ENCODE measurements around the gene SESN1.

The SESN1 gene

DNA sequence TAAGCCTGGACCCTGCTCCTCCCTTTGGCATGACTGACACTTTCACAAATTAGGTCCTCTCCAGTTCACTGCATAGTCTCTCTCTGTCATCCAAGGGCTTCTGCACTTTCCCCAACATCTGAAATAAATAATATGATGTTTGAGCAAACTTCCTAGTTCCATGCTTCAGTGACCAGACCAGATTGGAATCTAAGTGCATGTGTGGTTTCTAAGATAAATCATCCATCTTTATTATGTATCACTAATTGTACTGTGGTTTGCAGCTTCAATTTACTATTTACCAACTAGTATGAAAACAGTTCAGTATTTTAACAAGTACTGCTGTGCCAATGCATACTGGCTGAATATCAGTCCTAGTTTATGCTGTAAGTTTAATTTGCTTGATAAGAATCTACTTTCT lies 18.7 kb downstream of the SESN1 start:
- Histone ChIP-seq H3K36me3 (replicated peaks in 1 of 2; ENCODE audit: control insufficient read depth in 2 of 2, insufficient read depth in 2 of 2, low read length in 2 of 2) (no peaks in the 10 kb centered on the region), H2BK15ac (ENCODE audit: low read length) (no peak overlapping the region), H2BK120ac (ENCODE audit: low read depth, low read length) (no peak overlapping the region), H3K23ac (ENCODE audit: low read depth, low read length, poor library complexity) (no peak overlapping the region), H3K9ac (ENCODE audit: low read depth, low read length, poor library complexity) (no peak overlapping the region), H3K4ac (ENCODE audit: low read length) (no peak overlapping the region), H2AK5ac (ENCODE audit: low read depth, low read length) (no peak overlapping the region), H3K27ac (replicated peaks; ENCODE audit: low read length) (no peak overlapping the region), H4K91ac (ENCODE audit: low read depth, low read length, poor library complexity) (no peak overlapping the region), H3K4me1 (ENCODE audit: control insufficient read depth in 2 of 2, insufficient read depth in 1 of 2, low read depth in 1 of 2, low read length in 2 of 2) (peaks cover 0 to 7% of the 10 kb centered on the region in 2 donors), H2BK12ac (ENCODE audit: low read length) (no peak overlapping the region), H3K27me3 (ENCODE audit: control insufficient read depth in 3 of 3, insufficient read depth in 3 of 3, low read depth in 1 of 3, low read length in 3 of 3) (peaks cover 0 to 2% (median 0%) of the 10 kb centered on the region in 3 experiments), H3K4me2 (ENCODE audit: insufficient read depth, low read length, poor library complexity, severe bottlenecking) (no peak overlapping the region), H3K9me3 (replicated peaks in 1 of 2; ENCODE audit: control insufficient read depth in 2 of 2, insufficient read depth in 1 of 2, low read depth in 1 of 2, low read length in 2 of 2) (no peaks in the 10 kb centered on the region), H3K14ac (ENCODE audit: low read length) (no peak overlapping the region), H3K4me3 (ENCODE audit: low read length in 2 of 2) (no peak overlapping the region), H2BK5ac (ENCODE audit: low read length) (no peak overlapping the region), H3K18ac (ENCODE audit: low read length) (no peak overlapping the region), H4K8ac (ENCODE audit: low read depth, low read length) (no peak overlapping the region), H2AFZ (ENCODE audit: low read length) (no peak overlapping the region), H3K79me1 (ENCODE audit: low read depth, low read length) (no peaks in the 10 kb centered on the region)
- DNase-seq (ENCODE audit: low spot score) = no peak

DNA sequence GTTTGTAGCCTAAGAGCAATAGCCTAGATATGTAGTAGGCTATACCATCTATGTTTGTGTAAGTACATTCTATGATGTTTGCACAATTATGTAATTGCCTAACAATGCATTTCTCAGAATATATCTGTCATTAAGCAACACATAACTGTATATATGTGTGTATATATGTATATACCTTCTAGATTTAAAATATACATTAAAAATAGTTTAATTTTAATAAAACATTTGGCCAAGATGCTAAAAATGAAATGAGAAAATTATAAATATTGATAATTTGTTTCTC lies 20.6 kb downstream of the SESN1 start:
- no peak overlapping the region for H3K4me3 ChIP-seq (ENCODE audit: low read length in 2 of 2)
- H3K36me3 ChIP-seq (replicated peaks in 1 of 2; ENCODE audit: control insufficient read depth in 2 of 2, insufficient read depth in 2 of 2, low read length in 2 of 2) = no peaks in the 10 kb centered on the region
- no peak for DNase-seq (ENCODE audit: low spot score)
- no peaks in the 10 kb centered on the region for H3K9me3 ChIP-seq (replicated peaks in 1 of 2; ENCODE audit: control insufficient read depth in 2 of 2, insufficient read depth in 1 of 2, low read depth in 1 of 2, low read length in 2 of 2)
- peaks cover 0 to 2% (median 0%) of the 10 kb centered on the region in 3 experiments for H3K27me3 ChIP-seq (ENCODE audit: control insufficient read depth in 3 of 3, insufficient read depth in 3 of 3, low read depth in 1 of 3, low read length in 3 of 3)
- H2BK12ac ChIP-seq (ENCODE audit: low read length) = no peak overlapping the region
- H3K18ac ChIP-seq (ENCODE audit: low read length) = no peak overlapping the region
- H2AK5ac ChIP-seq (ENCODE audit: low read depth, low read length) = no peak overlapping the region
- H2BK15ac ChIP-seq (ENCODE audit: low read length) = no peak overlapping the region
- H2BK5ac ChIP-seq (ENCODE audit: low read length) = no peak overlapping the region
- no peaks in the 10 kb centered on the region for H3K4me1 ChIP-seq (ENCODE audit: control insufficient read depth in 2 of 2, insufficient read depth in 1 of 2, low read depth in 1 of 2, low read length in 2 of 2)
- no peak overlapping the region for H3K14ac ChIP-seq (ENCODE audit: low read length)
- H3K27ac ChIP-seq (replicated peaks; ENCODE audit: low read length) = no peak overlapping the region
- H3K79me1 ChIP-seq (ENCODE audit: low read depth, low read length) = no peaks in the 10 kb centered on the region
- no peak overlapping the region for H2AFZ ChIP-seq (ENCODE audit: low read length)
- no peak overlapping the region for H3K4ac ChIP-seq (ENCODE audit: low read length)
- no peak overlapping the region for H4K8ac ChIP-seq (ENCODE audit: low read depth, low read length)
- no peak overlapping the region for H3K23ac ChIP-seq (ENCODE audit: low read depth, low read length, poor library complexity)
- H2BK120ac ChIP-seq (ENCODE audit: low read depth, low read length) = no peak overlapping the region
- no peak overlapping the region for H3K4me2 ChIP-seq (ENCODE audit: insufficient read depth, low read length, poor library complexity, severe bottlenecking)
- H3K9ac ChIP-seq (ENCODE audit: low read depth, low read length, poor library complexity) = no peak overlapping the region
- no peak overlapping the region for H4K91ac ChIP-seq (ENCODE audit: low read depth, low read length, poor library complexity)

DNA sequence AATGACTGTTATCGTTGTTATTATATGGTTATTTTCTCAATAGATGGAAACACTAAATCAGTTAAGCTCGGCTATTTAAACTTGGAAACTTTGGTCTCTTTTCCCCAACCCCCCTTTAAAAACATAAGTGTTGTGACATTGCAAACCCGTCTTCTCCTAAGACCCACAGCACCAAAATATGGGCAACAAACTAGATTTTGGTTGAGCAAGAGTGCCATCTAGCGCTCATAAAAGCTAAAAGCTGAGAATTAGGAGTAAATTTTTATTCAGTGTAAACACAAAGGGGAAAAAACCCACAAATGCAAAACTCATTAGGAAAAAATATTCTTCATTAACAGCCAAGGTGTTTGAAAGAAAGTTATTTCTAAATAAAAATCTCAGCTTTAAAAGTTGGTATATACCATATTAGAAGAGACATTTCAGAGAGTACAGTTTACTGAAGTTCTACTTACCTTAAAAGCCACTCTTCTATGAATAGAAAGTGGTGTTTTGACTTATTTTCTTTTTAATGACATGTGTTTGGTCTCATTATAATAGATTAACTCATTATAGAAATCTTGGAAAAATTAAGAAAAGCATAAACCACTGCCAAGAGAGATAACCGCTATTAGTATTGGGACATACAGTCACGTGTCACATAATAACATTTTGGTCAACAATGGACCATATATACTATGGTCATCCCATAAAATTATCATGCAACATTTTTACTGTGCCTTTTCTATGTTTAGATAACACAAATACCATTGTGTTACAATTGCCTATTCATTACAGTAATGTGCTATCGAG lies 21.1 kb downstream of the SESN1 start:
- Histone ChIP-seq H3K18ac (ENCODE audit: low read length) (no peak overlapping the region), H2BK15ac (ENCODE audit: low read length) (no peak overlapping the region), H2BK12ac (ENCODE audit: low read length) (no peak overlapping the region), H3K4me3 (ENCODE audit: low read length in 2 of 2) (no peak overlapping the region), H2AK5ac (ENCODE audit: low read depth, low read length) (no peak overlapping the region), H3K36me3 (replicated peaks in 1 of 2; ENCODE audit: control insufficient read depth in 2 of 2, insufficient read depth in 2 of 2, low read length in 2 of 2) (no peaks in the 10 kb centered on the region), H3K27me3 (ENCODE audit: control insufficient read depth in 3 of 3, insufficient read depth in 3 of 3, low read depth in 1 of 3, low read length in 3 of 3) (peaks cover 0 to 2% (median 0%) of the 10 kb centered on the region in 3 experiments), H3K4me1 (ENCODE audit: control insufficient read depth in 2 of 2, insufficient read depth in 1 of 2, low read depth in 1 of 2, low read length in 2 of 2) (no peaks in the 10 kb centered on the region), H3K4ac (ENCODE audit: low read length) (no peak overlapping the region), H3K9ac (ENCODE audit: low read depth, low read length, poor library complexity) (no peak overlapping the region), H3K4me2 (ENCODE audit: insufficient read depth, low read length, poor library complexity, severe bottlenecking) (no peak overlapping the region), H3K9me3 (replicated peaks in 1 of 2; ENCODE audit: control insufficient read depth in 2 of 2, insufficient read depth in 1 of 2, low read depth in 1 of 2, low read length in 2 of 2) (no peaks in the 10 kb centered on the region), H4K91ac (ENCODE audit: low read depth, low read length, poor library complexity) (no peak overlapping the region), H4K8ac (ENCODE audit: low read depth, low read length) (no peak overlapping the region), H3K79me1 (ENCODE audit: low read depth, low read length) (no peaks in the 10 kb centered on the region), H3K14ac (ENCODE audit: low read length) (no peak overlapping the region), H2BK5ac (ENCODE audit: low read length) (no peak overlapping the region), H3K23ac (ENCODE audit: low read depth, low read length, poor library complexity) (no peak overlapping the region), H3K27ac (replicated peaks; ENCODE audit: low read length) (no peak overlapping the region), H2AFZ (ENCODE audit: low read length) (peak overlapping the region; percentile 30), H2BK120ac (ENCODE audit: low read depth, low read length) (no peak overlapping the region)
- WGBS, 2 donors (ENCODE audit: extremely low coverage in 2 of 2, insufficient read length in 2 of 2, insufficient replicate concordance in 1 of 2) = no CpG with 5 or more reads among the region's 7 CpGs
- DNase-seq (ENCODE audit: low spot score) = peak; percentile 70

DNA sequence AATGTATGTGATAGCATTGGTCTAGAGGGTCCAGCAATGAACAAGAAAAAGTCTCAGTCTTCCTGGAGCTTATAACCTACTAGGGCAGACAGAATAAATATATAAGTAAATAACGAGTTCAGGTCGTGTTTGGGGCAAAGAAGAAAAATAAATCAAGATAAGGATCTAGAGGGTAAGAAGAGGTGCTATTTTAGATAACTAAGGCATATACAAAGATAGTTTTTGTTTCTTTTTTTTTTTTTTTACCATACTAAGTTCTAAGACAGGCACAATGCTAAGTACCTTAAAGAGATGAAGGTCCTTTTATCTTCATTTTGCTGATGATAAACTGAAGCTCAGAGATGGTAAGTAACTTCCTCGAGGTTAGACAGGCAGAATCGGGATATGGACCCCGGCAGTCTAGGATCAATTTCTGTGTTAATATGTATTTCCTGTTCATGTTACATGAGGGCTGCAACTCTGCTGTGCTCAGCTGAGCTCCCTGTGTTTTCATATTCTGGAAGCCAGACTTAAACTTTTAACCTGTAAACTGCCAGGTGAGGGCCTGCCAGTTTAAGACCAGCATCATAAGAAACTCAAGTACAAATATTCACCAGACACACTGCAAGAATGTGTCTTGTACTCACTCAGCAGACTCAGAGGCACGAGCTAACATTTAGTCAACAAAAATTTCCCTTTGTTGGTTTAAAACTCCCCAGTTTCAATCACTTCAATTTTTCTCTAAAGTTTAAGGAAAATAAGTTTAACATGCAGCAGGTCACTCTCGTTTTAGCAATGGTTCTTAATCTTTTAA lies 23.3 kb downstream of the SESN1 start:
- no peaks in the 10 kb centered on the region for H3K79me1 ChIP-seq (ENCODE audit: low read depth, low read length)
- no peaks in the 10 kb centered on the region for H3K36me3 ChIP-seq (replicated peaks in 1 of 2; ENCODE audit: control insufficient read depth in 2 of 2, insufficient read depth in 2 of 2, low read length in 2 of 2)
- no peak overlapping the region for H2BK12ac ChIP-seq (ENCODE audit: low read length)
- H3K14ac ChIP-seq (ENCODE audit: low read length) = no peak overlapping the region
- H3K27me3 ChIP-seq (ENCODE audit: control insufficient read depth in 3 of 3, insufficient read depth in 3 of 3, low read depth in 1 of 3, low read length in 3 of 3) = peaks cover 0 to 2% (median 0%) of the 10 kb centered on the region in 3 experiments
- no peak overlapping the region for H3K4me2 ChIP-seq (ENCODE audit: insufficient read depth, low read length, poor library complexity, severe bottlenecking)
- no peak overlapping the region for H3K4ac ChIP-seq (ENCODE audit: low read length)
- no peak overlapping the region for H2AFZ ChIP-seq (ENCODE audit: low read length)
- DNase-seq (ENCODE audit: low spot score) = no peak
- H3K23ac ChIP-seq (ENCODE audit: low read depth, low read length, poor library complexity) = no peak overlapping the region
- no peak overlapping the region for H3K4me3 ChIP-seq (ENCODE audit: low read length in 2 of 2)
- H4K91ac ChIP-seq (ENCODE audit: low read depth, low read length, poor library complexity) = no peak overlapping the region
- no peak overlapping the region for H3K18ac ChIP-seq (ENCODE audit: low read length)
- no peaks in the 10 kb centered on the region for H3K9me3 ChIP-seq (replicated peaks in 1 of 2; ENCODE audit: control insufficient read depth in 2 of 2, insufficient read depth in 1 of 2, low read depth in 1 of 2, low read length in 2 of 2)
- no peak overlapping the region for H2BK120ac ChIP-seq (ENCODE audit: low read depth, low read length)
- no peak overlapping the region for H2AK5ac ChIP-seq (ENCODE audit: low read depth, low read length)
- WGBS, 2 donors (ENCODE audit: extremely low coverage in 2 of 2, insufficient read length in 2 of 2, insufficient replicate concordance in 1 of 2) = no CpG with 5 or more reads among the region's 7 CpGs
- H2BK5ac ChIP-seq (ENCODE audit: low read length) = no peak overlapping the region
- H2BK15ac ChIP-seq (ENCODE audit: low read length) = no peak overlapping the region
- H3K27ac ChIP-seq (replicated peaks; ENCODE audit: low read length) = no peak overlapping the region
- H4K8ac ChIP-seq (ENCODE audit: low read depth, low read length) = no peak overlapping the region
- no peak overlapping the region for H3K9ac ChIP-seq (ENCODE audit: low read depth, low read length, poor library complexity)
- H3K4me1 ChIP-seq (ENCODE audit: control insufficient read depth in 2 of 2, insufficient read depth in 1 of 2, low read depth in 1 of 2, low read length in 2 of 2) = peaks cover 0 to 2% of the 10 kb centered on the region in 2 donors
